GM12892 (cell line): ENCODE results near the gene SOX13.

Experiments used
- POLR2A ChIP-seq: IDR thresholded peaks from 2 replicates; pipeline ENCODE4 v1.6.1; 2011; ENCODE audit warnings: low read depth, low read length, control low read depth
- TAF1 ChIP-seq: IDR thresholded peaks from 2 replicates; pipeline ENCODE4 v1.6.1; 2011; ENCODE audit warnings: low read depth, mild to moderate bottlenecking, control low read depth, low read length, borderline replicate concordance

- TF ChIP-seq TAF1, result no peak
- TF ChIP-seq POLR2A, result no peak
These were observed 50.5 kb downstream of the SOX13 start for GRCh38 chr1:204123376-204123775.
